GM18909 (cell line): Measurements from ENCODE around the gene MAML3.

ENCODE experiments used
- ATAC-seq: cut with Tn5 transposase; IDR thresholded peaks from one replicate; pipeline ENCODE4 v1.9.1; 2021; ENCODE audit warnings: mild to moderate bottlenecking; ENCODE audit not compliant: unreplicated experiment, poor library complexity

The MAML3 gene

DNA sequence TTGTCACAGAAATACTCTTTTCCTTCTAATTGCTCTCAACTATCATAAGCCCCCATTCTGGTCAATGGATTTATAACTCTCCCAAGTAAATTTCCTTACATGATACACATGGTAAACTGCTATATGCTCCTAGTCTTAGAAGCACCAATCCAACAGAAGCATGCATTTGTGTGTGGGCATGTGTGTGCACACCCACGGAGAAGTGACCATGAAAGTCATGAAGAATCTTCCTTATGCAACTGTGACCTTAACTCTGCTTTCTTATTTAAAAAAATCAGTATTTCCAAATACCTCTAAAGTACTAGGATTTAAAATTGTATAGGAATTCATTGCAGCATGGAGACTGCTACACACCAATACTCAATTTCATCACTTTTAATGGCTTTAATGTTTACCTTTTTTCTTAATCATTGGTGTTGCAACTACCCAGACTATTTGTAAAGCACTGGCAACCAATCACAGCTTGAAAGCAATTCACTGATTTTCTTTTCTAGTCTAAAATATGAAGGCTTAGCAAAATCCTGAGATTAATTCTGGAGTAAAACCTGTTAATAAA, 47.6 kb downstream of the MAML3 start:
- ATAC-seq = no peak

DNA sequence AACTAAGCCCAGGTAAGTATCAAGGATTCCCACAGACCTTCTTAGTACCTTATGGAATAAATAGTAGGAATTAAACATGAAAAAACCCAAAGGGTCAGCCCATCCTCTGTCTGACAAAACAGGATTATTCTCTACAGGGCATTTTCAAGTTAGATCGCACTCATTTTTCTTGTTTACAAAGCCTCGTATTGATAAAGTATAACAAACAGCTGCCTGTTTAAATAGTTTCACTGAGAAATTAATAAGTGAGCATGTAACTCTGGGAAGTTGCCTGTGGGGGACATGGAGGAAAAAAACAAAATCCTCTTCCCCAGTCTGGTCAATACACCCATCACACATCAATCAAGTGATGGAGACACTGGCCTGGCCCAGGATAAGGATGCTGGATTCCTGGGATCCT, 48.5 kb downstream of the MAML3 start:
- no peak for ATAC-seq

DNA sequence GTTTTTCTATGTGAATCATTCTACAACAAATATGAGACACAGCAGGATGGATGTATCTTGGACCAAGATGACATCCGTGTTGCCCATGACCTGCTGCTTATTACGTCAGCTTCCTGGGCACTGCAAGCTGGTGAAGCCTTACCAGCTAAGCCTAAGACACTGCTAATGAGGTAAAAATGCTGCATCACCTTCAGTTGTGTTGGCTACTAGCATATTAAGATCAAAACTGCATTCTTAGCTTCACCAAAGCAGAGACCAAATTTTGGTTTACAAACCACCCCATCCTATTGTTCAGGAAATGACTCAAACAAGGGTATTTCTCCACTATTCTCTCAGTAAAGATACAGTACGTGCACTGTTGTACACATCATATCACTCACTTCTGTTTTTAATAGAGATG, 50.3 kb downstream of the MAML3 start:
- peak; percentile 87 for ATAC-seq

DNA sequence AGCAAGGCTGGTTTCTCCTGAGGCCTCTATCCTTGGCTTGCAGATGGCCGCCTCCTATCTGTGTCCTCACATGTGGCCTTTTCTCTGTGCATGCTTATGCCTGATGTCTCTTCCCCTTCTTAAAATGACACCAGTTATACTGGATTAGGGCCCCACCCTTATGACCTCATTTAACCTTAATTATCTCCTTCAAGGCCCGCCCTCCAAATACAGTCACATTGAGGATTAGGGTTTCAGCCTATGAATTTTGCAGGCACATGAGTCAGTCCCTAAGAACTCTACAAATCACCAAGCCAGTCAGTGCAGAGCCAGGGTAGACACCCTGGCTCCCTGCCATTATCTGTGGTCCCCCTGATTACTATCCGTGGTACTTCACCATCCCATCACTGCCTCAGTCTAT, 51.6 kb downstream of the MAML3 start:
- no peak for ATAC-seq

DNA sequence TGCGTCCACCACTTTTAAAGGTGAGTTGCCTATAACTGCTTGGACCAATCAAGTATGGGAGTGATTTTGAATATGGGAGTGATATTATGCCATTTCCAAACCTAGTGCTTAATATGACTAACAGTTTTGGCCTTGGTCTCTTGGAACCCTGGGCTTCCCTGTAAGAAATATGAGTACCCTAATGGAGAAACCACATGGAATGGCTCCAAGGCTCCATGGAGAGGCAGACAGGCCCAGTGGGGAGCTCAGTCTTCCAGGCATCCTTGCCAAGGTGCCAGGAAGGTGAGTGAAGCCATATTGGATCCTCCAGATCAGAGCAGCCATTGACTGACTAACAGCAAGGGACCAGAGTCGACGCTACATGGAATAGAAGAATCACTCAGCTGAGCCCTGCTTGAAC, 53.2 kb downstream of the MAML3 start:
- no peak for ATAC-seq

DNA sequence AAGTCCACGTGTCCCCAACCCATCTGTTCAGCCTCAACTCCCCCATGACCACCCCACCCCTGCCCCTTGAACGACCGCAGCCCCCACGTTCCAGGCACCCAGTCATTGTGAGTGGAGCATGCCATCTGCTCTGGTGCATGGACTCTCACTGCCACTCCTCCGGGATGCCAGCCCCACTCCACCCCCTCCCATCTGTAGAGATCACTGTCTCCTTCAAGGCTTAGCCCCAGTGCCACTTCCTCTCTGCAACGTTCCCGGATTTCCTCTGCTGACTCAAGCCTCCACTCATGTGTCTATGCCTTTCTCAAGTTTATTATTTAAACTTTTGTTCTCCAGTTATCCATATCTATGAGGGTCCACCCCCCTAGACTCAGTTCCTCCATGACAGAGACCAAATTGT, 54.0 kb downstream of the MAML3 start:
- ATAC-seq = no peak

DNA sequence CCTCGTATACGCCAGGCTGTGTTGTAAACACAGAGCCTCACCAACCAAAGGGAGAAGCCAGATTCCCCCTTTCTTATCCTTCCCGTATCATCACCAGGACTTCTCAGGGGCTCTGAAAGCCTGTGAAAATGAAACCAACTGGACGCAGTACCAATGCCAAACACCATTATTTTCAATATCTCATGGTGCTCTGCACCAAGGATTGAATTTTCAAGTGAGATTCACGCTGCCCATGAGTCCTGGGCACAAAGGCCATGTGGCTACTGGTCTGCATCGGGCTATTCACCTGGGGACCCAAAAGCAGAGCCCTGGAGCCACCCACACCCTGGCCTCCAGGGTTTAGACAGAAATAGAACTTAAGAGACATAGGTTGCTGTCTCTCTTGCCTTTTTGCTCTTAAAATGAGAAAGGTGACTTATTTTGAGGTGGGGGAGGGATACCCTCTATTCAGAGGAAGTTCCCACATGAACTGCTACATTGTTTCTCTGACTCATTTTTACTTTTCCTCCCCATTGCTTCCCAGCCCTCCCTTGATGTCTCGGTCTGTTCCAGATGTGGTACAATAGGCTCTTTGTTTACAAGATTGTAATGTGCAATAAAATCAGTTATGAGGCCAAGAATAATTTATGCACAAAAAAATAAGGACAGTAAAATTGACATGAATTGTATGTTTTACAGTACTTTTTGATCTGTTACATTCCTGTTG, 55.4 kb downstream of the MAML3 start:
- ATAC-seq = no peak

DNA sequence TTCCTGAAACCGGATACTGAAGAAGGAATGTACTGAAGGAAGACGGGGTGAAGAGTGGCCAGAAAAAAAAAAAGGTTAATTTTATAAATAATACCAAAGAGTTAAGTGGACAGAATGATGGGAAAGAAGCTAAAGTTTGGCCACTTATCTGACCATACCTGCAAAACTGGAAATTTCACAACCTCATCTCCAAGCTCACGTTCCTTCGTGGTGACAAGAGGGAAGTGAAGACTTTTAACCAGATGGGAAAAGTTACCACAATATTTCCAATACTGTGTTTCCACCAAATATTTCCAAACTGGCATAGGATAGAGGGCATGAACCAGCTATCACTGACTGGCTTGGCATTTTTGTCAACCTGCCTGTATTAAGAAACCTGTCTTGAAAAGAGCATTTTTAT, 56.4 kb downstream of the MAML3 start:
- no peak for ATAC-seq

DNA sequence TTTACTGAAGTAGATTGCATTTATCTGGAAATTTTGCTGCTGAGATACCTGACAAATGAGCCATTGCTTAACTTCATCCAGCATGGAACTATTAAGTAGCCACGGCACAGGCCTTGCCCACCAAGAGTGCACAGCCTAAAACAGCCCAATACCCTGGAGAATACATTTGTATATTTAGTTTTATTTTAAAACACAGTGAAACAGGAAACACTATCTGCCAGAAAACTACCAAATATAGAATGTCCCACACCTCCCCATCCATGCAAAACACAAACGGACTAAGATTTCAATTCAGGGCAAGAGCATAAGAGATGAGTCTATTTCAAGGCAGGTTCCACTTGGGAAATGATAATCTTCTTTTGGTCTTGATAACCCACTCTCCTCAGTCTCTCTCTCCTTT, 57.1 kb downstream of the MAML3 start:
- no peak for ATAC-seq

DNA sequence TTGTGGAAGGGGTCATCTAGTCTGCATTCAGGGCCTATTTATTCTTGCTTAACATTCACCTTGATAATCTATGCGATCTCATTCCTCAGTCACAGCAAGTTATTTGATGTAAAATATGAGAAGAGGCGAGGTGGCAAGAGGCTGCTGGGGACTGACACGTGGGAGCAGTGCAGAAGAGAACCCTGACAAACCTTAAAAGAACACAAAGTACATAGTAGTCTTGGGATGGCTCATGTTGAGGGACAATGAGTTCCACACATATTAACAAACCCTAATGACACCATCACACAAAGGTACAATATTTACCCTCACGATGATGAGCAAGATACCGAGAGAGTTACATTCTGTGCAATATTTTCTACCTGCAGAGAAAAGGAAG, 57.5 kb downstream of the MAML3 start:
- ATAC-seq = no peak

DNA sequence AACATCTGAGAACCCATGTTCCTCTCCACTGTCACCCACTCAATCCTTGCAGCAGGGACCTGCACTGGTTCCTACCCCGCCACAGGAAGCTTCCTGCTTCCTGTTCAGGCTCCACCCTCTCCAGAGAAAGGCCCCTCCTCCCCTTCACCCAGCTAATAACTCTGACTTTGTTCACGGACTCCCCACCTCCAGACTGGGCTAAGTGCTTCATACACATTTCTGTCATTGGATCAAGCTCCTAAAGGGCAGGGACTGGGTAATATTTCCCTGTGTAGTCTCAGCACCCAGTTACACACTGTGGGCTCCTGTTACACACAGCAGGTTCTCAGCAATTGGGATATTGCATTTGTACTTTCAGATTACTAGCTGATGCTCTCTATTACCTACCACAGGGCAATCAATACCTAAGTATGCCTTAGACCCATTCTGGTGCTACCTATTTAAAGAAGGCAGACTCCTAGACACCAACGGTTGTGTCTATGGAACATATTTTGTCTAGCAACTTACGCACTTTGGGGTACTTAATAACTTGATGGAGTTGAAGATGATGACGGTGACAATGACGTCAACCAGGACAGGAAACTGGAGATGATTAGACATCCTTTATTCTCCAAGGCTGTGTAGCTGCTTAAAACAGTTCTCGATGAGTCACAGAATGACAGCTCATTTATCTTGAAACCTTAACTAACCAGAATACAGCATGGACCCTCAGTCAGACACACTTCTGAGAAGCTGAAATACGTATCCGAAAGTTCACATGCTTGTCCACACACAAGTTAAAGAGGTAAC, 58.1 kb downstream of the MAML3 start:
- no peak for ATAC-seq

DNA sequence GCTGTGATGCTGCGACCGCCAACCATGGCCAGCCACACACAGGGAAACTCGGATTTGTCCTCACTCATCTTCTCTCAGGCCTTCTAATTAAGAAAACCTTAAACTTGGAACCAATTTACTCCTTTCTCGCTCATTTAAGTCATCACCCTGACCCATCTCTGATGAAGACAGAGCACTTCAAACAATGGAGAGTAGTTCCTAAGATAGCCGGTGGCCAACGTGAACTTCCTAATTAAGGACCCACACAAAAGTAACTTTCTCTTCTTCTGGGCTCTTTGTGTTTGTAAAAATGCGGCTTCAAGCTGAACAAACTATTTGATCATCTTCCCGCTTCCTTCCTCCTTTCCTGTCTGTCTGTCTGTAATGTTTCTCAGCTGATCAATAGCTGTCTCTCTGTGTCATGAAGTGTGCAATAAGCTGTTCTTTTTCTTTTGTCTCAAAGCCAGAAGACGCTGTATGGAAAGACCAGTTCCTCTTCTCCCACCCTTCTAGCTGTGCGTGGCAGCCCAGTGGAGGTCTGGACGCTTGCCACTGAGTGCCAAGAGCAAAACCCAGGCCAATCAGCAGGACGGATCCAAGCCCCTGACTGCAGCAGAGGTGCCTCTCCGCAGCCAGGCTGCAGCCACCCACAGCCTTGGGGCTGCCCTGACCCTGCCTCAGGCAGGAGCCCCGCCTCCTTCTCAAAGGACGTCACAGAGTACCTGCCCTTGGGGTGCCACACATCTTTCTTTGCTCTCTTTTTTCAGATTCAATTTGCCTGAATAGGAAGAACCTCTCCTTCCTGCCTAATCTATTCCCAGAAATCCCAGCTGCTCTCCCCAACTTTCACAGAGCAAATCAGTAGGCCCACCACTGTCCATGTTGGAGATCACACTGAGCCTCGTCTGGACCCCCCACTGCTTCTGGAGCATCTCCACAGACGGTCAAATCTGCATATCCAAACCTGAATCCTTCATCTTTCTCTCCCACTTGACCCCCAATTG, 59.3 kb downstream of the MAML3 start:
- ATAC-seq = no peak

DNA sequence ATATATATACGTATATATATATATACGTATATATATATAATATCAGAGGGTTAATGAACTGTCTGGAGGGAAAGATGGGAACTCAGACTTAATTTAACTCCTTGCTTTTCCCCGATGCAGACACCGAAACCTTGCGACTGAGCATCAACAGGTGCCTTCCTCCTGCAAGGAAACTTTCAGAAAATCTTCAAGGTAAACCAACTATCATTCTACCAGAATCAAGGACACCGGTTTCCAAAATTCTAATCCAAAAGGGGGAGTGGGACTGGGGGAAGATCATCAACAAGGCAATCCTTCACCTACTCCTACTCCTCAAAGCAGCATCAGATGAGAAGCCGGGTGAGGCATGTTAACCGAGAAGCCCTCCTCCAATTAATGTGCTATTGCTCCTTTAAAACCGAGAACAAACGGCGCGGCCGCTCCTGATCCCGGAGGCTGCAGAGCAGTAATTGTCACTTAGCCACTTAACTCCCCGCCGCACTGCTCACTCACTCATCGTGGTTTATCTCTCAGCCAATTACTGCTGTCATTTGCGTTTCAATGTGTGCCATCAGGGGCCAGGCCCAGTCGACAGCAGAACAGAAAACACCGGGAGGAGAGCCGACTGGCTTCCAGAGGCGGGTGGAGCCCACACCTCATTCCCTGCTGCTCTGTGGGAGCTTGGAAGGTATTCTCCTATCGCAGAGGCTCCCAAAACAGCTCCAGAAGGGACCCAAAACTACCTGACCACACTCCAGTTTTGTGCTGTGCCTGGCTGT, 61.7 kb downstream of the MAML3 start:
- ATAC-seq = no peak

DNA sequence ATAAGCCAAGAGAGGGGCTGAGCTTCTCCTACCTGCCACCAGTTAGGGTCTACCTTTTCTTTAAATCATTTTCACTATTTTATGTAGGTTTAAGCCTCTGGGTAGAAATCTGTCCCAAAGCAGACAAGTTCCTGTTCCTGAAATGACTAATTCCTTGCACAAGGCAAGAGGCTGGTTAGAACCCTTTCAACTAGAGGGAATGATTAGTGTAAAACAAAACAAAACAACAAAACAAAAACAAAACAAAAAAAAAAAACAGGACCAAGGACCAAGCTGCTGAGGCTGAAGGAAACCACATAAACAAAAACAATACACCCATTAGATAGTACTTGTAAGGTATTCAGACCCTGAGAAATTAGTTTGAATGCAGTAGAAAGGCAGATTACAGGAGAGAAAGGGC, 62.7 kb downstream of the MAML3 start:
- no peak for ATAC-seq

DNA sequence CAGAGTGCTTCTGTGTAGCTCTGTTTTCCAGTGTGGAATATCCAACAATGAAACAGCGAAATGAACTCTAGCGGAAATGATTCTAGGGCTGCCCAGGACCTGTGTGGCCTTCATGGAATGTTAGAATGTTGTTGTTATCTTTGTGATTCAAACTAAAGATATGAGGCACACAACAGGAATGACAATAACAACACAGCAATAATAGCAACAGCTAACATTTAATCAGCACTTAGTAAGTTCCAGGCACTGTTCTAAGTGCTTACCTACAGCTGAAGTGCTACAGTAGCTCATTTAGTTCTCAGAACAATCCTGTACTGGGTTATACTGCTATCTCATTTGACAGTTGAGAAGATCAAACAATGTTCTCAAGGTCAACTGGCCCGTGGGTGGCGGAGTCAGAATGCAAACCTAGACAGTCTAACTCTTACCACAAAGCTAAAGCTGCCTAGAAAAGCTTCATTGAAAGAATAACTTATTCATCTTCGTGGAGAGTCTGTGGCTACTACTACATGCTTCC, 63.7 kb downstream of the MAML3 start:
- ATAC-seq = no peak

DNA sequence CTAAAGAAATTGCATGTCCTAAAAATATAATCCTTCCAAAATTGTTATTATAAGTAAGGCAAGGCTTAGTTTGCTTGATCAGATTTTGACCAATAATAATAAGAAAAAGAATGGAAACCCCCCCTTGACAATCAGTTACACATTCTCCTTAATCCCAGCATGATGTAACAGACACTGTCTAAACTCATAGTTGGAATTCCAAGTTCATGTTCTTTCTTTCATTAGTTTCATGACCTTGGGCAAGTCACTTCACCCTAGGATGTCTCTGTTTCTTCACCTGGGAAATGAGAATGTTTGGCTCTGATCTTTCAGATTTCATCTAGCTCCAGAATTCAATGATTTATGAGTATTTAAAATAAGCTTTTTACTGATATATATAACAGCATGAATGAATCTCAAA, 64.8 kb downstream of the MAML3 start:
- no peak for ATAC-seq

DNA sequence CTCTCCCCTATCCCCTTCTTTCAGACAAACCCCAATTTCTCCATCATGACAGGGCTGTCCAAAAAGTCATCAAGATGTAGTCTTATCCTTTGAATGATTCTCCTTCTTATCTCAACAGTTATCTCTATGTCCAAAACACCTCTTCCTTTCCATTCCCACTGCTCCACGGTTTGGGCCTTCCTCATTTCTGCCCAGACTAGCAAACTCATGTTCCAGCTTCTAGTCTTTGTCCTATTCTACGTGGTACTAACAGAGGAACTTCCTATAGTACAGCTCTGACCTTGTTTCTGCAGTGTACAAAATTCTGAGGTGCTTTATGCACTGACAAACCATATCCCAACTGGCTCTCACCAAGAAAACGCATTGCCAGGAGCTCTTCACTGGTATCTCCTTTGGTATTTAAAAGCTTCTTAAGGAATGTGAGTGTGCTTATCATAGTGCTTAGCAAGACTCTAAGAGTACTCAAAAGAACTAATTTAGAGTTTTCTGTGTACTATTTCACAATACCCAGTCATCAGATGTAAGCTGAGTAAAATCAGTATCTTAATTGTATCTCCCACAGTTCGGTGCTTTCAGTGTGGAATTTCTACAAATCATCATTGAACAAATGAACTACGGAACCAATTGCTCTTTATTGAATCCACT, 65.5 kb downstream of the MAML3 start:
- ATAC-seq = no peak

DNA sequence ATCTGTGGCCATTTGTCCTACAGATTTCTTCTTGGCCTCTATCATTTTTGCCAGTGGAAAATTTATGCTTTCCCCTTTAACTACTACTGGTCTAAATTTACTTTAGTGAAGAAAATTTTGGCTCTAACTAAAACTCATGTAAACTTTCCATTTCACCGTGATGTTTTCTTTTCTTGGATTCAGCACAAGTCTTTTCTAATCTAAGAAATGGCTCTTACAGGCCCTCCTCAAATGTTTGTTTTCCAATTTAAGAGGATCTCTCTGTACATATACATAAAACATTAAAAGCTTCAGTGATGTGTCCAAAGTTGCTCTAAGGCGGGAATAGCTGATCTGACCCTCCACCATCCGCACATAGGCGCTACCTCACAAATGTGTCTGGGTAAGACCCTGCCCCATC, 68.1 kb downstream of the MAML3 start:
- no peak for ATAC-seq

DNA sequence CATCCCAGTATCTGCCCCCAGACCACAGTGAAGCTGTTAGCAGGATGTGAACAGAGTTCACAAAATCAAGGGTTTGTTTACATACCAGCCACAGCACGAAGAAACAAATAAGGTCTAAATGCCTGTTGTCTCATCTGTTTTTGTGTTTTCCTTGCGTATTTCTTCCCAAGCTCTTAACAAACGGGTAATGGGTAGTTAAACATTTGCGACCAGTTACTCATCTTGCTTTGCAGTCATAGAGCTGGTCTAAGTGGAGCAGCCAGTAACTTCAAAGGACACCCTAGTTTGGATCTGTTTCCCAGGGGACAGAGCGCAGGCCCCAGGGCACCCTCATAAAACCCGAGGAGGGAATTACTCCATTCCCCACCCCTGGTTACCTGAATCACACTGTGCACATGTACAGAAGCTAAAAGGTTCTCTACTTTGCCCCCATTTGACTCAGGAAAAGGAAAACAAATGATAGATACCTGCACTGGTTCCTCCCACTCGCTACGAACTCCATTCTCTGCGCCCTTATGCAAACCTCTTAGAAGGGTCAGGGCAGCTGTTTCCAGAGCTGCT, 68.8 kb downstream of the MAML3 start:
- no peak for ATAC-seq
